ENCODE measurements around the gene CMTM7.

CMTM7 gene

GRCh38 chr3:32422943-32423342, 31.3 kb downstream of the CMTM7 start:
- Histone ChIP-seq H3K36me3 (peaks cover 4% of the 10 kb centered on the region; the same call in 1 of the 2 replicates), H3K9ac (peak overlapping the region; percentile 57; the same call in 1 of the 2 replicates), H4K20me1 (peaks cover 88% of the 10 kb centered on the region), H3K4me3 (no peak overlapping the region), H3K27me3 (no peaks in the 10 kb centered on the region), H3K4me2 (peak overlapping the region; percentile 93), H3K27ac (peak overlapping the region; percentile 90), H3K9me3 (peaks cover under 1% of the 10 kb centered on the region; the same call in 1 of the 2 replicates), H3K4me1 (peaks cover 86% of the 10 kb centered on the region)
- no peak for TF ChIP-seq Cebpa-rat (IDR thresholded peaks at IDR 0.05)

- H3K4me1 ChIP-seq = peaks cover 86% of the 10 kb centered on the region
- H3K4me3 ChIP-seq = no peak overlapping the region
- no peak for TF ChIP-seq Cebpa-rat (IDR thresholded peaks at IDR 0.05)
- H3K9me3 ChIP-seq = no peaks in the 10 kb centered on the region; the same call in 1 of the 2 replicates
- peak overlapping the region; percentile 93 for H3K4me2 ChIP-seq
- H4K20me1 ChIP-seq = peaks cover 93% of the 10 kb centered on the region
- H3K36me3 ChIP-seq = 0 out of 2 replicates have a peak, but pooled peaks cover 3% of the 10 kb centered on the region
- peak overlapping the region; percentile 90 for H3K27ac ChIP-seq
- no peaks in the 10 kb centered on the region for H3K27me3 ChIP-seq
- peak overlapping the region; percentile 57; the same call in 1 of the 2 replicates for H3K9ac ChIP-seq
Observed at GRCh38 chr3:32423534-32423933, 31.9 kb downstream of the CMTM7 start.

- peaks cover 98% of the 10 kb centered on the region for H4K20me1 ChIP-seq
- H3K4me3 ChIP-seq = peak overlapping the region; percentile 28; the same call in 1 of the 2 replicates
- no peaks in the 10 kb centered on the region for H3K27me3 ChIP-seq
- no peaks in the 10 kb centered on the region for H3K9me3 ChIP-seq
- peaks cover 86% of the 10 kb centered on the region for H3K4me1 ChIP-seq
- H3K27ac ChIP-seq = peak overlapping the region; percentile 90
- H3K9ac ChIP-seq = peak overlapping the region; percentile 57
- TF ChIP-seq Cebpa-rat (IDR thresholded peaks at IDR 0.05) = no peak
- H3K36me3 ChIP-seq = 0 out of 2 replicates have a peak, but pooled peaks cover 3% of the 10 kb centered on the region
- peak overlapping the region; percentile 93 for H3K4me2 ChIP-seq
Observed at GRCh38 chr3:32423956-32424557, 32.4 kb downstream of the CMTM7 start.

GRCh38 chr3:32424581-32425250, 33.1 kb downstream of the CMTM7 start:
- peaks cover 82% of the 10 kb centered on the region for H3K4me1 ChIP-seq
- peak overlapping the region; percentile 93 for H3K4me2 ChIP-seq
- peaks cover 3% of the 10 kb centered on the region; the same call in 1 of the 2 replicates for H3K36me3 ChIP-seq
- H3K27ac ChIP-seq = peak overlapping the region; percentile 90
- TF ChIP-seq Cebpa-rat (IDR thresholded peaks at IDR 0.05) = no peak
- no peaks in the 10 kb centered on the region for H3K27me3 ChIP-seq
- H4K20me1 ChIP-seq = peaks cover 98% of the 10 kb centered on the region
- H3K9ac ChIP-seq = peak overlapping the region; percentile 57
- H3K4me3 ChIP-seq = peak overlapping the region; percentile 28; the same call in 1 of the 2 replicates
- no peaks in the 10 kb centered on the region for H3K9me3 ChIP-seq

GRCh38 chr3:32428092-32429068, 36.7 kb downstream of the CMTM7 start:
- Histone ChIP-seq H3K36me3 (peaks cover 31% of the 10 kb centered on the region), H3K27ac (peak overlapping the region; percentile 11; the same call in 1 of the 2 replicates), H3K27me3 (no peaks in the 10 kb centered on the region), H3K9me3 (no peaks in the 10 kb centered on the region), H3K9ac (no peak overlapping the region), H4K20me1 (peaks cover 99% of the 10 kb centered on the region), H3K4me2 (peak overlapping the region; percentile 35), H3K4me3 (no peak overlapping the region), H3K4me1 (peaks cover 75% of the 10 kb centered on the region)
- no peak for TF ChIP-seq Cebpa-rat (IDR thresholded peaks at IDR 0.05)

GRCh38 chr3:32430900-32431299, 39.2 kb downstream of the CMTM7 start:
- no peaks in the 10 kb centered on the region for H3K9me3 ChIP-seq
- no peak overlapping the region for H3K4me2 ChIP-seq
- H4K20me1 ChIP-seq = peaks cover 99% of the 10 kb centered on the region
- H3K4me3 ChIP-seq = no peak overlapping the region
- no peak overlapping the region for H3K27ac ChIP-seq
- H3K27me3 ChIP-seq = no peaks in the 10 kb centered on the region
- peaks cover 42% of the 10 kb centered on the region for H3K36me3 ChIP-seq
- H3K4me1 ChIP-seq = peaks cover 68% of the 10 kb centered on the region
- H3K9ac ChIP-seq = no peak overlapping the region
- TF ChIP-seq Cebpa-rat (IDR thresholded peaks at IDR 0.05) = no peak

GRCh38 chr3:32431481-32431880, 39.8 kb downstream of the CMTM7 start:
- no peak for TF ChIP-seq Cebpa-rat (IDR thresholded peaks at IDR 0.05)
- no peaks in the 10 kb centered on the region for H3K9me3 ChIP-seq
- no peak overlapping the region for H3K4me2 ChIP-seq
- peaks cover 41% of the 10 kb centered on the region for H3K36me3 ChIP-seq
- peaks cover 73% of the 10 kb centered on the region for H3K4me1 ChIP-seq
- H3K4me3 ChIP-seq = no peak overlapping the region
- H3K27ac ChIP-seq = peak overlapping the region; percentile 25; the same call in 1 of the 2 replicates
- H3K9ac ChIP-seq = no peak overlapping the region
- no peaks in the 10 kb centered on the region for H3K27me3 ChIP-seq
- peaks cover 100% of the 10 kb centered on the region for H4K20me1 ChIP-seq

- TF ChIP-seq Cebpa-rat (IDR thresholded peaks at IDR 0.05) = no peak
- peak overlapping the region; percentile 25; the same call in 1 of the 2 replicates for H3K27ac ChIP-seq
- H3K4me2 ChIP-seq = peak overlapping the region; percentile 33
- H3K9me3 ChIP-seq = no peaks in the 10 kb centered on the region
- no peak overlapping the region for H3K4me3 ChIP-seq
- H3K36me3 ChIP-seq = peaks cover 41% of the 10 kb centered on the region
- H4K20me1 ChIP-seq = peaks cover 100% of the 10 kb centered on the region
- peaks cover 78% of the 10 kb centered on the region for H3K4me1 ChIP-seq
- no peaks in the 10 kb centered on the region for H3K27me3 ChIP-seq
- no peak overlapping the region for H3K9ac ChIP-seq
Observed at GRCh38 chr3:32432045-32432710, 40.5 kb downstream of the CMTM7 start.
